ENCODE measurements around the gene PET100.

Gene PET100

DNA sequence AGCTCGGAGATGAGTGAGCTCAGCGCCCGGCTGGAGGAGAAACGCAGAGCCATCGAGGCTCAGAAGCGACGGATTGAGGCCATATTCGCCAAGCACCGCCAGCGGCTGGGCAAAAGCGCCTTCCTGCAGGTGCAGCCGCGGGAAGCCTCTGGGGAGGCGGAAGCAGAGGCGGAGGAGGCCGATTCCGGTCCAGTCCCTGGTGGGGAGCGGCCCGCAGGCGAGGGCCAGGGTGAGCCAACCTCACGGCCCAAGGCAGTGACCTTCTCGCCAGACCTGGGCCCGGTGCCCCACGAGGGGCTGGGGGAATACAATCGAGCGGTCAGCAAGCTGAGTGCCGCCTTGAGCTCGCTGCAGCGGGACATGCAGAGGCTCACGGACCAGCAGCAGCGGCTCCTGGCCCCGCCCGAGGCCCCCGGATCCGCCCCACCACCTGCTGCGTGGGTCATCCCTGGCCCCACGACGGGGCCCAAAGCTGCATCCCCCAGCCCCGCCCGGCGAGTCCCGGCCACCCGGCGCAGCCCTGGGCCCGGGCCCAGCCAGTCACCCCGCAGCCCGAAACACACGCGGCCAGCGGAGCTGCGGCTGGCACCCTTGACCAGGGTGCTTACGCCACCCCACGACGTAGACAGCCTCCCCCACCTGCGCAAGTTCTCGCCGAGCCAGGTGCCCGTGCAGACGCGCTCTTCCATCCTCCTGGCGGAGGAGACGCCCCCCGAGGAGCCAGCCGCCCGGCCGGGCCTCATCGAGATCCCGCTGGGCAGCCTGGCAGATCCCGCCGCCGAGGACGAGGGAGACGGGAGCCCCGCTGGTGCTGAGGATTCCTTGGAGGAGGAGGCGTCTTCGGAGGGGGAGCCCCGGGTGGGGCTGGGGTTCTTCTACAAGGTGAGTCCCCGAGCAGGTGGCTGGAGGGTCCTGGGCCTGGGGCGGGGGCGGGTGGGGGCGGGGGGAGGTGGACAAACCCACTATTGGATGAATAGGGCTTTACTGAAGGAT lies 17.0 kb upstream of the PET100 start:
- DNase-seq = no peak

DNA sequence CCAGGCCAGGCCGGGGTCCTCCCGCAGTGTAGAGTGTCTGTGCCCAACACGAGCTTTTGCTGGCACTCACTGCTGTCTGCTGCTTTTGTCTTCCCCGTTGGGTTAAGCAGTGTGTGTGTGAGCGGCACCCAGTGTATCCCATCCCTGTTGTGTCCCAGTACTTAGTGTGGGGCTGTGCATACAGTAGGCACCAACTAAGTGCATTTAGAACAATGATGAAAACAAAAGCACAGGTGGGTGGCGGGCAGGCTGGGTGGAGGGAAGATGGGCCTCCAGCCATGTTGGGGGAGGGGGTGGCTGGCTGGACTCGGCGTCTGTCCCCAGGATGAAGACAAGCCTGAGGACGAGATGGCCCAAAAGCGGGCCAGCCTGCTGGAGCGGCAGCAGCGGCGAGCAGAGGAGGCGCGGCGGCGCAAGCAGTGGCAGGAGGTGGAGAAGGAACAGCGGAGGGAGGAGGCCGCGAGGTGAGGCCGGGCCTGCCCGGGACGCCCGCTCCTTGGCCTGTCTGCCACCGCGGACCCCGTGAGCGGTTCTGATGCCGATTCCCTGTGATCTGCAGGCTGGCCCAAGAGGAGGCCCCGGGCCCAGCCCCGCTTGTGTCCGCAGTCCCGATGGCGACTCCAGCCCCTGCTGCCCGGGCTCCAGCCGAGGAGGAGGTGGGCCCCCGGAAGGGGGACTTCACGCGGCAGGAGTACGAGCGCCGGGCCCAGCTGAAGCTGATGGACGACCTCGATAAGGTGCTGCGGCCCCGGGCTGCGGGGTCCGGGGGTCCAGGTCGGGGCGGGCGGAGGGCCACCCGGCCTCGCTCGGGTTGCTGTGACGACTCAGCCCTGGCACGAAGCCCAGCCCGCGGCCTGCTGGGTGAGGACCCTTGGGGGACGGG lies 14.5 kb upstream of the PET100 start:
- DNase-seq = no peak

DNA sequence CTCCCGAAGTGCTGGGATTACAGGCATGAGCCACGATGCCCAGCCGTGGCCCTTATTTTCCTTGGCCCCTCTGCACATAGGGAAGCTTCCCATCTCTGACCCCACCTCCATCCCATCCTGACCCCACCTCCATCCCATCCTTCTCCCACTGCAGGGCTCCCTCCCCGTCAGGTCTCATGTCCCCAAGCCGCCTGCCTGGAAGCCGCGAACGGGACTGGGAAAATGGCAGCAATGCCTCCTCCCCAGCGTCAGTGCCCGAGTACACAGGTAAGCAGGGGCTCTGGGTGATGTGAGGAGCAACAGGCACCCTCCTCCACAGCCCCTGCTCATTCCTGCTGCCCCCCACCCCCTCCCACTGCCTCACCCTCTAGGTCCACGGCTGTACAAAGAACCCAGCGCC lies 12.4 kb upstream of the PET100 start:
- no peak for DNase-seq

DNA sequence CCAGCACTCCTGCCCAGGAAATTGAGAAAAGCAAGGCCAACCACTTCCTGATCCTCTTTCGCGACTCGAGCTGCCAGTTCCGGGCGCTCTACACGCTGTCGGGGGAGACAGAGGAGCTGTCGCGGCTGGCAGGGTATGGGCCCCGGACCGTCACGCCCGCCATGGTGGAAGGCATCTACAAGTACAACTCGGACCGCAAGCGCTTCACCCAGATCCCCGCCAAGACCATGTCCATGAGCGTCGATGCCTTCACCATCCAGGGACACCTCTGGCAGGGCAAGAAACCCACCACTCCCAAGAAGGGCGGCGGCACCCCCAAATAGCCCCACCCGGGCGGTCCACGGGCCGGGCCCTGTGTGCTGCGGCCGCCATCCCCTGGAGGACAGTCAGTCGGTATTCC lies 11.9 kb upstream of the PET100 start:
- DNase-seq = no peak

DNA sequence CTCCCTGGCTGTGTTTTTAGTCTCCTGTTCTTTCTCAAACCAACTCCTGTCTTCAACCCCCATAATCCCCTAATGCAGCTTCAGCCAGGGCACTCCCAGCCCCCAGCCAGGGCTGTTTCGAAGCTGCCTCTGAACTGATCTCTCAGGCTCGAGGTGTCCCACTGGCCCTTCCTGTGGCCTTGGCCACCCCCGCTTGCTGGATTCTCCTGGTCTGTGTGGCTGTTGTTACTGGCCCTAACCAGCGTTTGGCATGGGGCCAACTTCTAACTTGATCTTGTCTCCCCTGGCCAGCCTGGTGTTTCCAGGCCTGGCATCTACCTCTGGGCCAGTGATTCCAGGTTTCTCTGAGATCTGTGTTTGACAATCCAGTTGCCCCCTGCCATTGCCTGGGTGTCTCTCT lies 11.2 kb upstream of the PET100 start:
- no peak for DNase-seq

DNA sequence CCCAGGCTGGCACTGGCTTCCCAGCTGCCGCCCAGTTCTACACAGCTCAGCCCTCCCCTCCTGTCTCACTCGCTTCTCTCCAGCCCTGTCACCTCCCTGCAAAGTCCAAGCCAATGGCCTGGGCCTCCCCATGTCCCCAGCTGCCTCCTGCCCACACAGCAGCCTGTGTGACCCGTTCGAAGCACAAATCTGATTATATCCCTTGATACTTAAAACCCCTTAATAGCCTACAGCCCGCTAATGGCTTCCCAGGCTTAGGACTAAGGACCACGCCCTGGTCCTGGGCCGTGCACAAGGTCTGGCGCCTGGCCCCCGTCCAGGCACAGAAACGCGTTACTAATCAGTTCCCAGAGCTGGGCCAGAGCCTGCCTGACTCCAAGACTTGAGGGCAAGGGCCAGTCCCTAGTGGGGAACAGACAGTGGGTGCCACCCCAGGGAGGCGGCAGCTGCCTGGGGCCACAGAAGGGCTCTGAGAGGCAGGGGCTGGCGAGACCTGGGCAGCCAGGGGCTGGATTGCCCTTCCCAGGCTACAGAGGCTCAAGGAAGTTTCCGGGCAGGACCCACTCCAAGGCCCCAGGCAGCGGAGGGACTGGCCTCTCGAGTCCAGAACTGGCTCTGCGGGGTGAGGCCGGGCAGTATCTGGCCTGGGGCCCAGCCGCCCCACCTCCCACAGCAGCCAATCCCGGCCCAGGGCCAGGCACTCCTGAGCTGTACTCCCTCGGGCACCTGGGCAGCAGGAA lies 10.7 kb upstream of the PET100 start:
- DNase-seq = no peak

DNA sequence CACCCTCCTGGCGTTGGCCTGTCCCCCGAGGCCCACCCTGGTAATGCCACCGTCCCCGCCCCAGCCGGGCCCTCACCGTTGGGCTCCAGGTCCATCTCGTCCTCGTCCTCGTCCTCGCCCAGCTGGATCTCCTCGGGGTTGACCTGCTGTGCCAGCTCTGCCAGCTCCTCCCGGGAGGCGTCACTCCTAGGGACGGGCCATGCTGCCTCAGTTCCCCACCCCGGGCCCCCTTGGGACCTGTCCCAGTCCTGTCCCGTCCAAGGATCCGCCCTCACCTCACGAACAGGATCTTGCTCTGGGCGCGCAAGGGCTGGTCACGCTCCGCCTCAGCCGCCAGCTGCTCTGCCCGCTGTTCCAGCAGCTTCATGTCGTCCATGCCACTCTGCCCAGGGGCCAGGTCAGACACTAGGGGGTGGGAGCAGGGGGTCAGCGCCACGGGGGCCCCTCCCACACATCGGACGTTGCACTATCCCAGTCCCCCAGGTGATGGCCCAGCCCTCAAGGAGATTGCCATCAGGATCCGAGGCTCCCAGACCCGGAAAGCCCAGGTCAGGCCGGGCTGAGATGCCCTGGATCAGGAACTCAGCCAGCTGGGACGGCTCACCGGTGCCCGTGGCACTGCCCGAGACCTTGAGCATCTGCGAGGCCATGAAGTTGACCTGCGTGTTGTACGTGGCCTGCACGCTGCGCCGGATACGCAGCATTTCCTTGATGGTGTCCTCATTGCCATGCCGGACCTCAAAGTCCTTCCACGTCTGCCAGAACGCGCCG lies 9.7 kb upstream of the PET100 start:
- no peak for DNase-seq

DNA sequence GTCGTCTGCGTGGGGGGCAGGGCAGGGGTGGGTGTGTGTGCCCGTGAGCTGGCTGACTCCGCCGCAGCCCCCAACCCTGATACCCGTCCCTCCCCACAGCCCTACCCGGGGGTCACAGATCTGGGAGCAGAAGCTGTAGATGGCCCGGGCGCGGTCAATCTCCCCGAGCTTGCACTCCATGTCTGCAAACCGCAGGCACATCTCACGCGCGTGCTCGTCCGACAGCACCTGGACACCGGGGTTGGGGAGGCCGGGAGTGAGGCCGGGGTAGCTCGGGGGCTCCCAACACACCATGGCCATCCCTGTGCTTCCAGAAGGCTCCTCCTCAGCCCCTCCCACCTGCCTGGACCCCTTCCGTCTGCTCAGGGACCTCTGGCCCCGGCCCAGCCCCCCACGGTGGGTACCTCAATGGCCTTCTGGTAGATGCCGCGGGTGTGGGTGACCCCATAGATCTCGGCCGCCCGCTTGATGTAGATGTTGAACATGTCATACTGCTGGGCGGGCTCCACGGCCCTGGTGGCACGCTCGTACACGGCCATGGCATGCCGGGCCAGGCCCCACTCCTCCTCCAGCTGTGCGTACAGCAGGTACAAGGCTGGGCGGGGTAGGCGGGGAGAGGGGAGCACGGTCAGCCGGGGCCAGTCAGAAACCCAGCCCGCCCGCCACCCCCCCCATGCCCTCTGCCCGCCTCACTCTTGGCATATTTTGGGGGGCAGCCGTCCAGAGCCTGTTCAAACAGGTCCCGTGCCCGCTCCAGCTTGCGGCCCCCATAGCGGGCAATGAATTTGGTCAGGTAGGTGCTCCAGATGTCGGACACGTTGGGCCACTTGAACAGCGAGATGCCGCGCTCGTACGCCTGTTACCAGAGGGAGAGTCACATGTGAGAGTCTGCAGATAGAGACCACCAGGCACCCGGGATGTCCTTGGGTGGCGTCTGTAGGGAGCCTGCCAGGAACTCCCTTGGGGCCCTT lies 8.9 kb upstream of the PET100 start:
- DNase-seq = no peak

DNA sequence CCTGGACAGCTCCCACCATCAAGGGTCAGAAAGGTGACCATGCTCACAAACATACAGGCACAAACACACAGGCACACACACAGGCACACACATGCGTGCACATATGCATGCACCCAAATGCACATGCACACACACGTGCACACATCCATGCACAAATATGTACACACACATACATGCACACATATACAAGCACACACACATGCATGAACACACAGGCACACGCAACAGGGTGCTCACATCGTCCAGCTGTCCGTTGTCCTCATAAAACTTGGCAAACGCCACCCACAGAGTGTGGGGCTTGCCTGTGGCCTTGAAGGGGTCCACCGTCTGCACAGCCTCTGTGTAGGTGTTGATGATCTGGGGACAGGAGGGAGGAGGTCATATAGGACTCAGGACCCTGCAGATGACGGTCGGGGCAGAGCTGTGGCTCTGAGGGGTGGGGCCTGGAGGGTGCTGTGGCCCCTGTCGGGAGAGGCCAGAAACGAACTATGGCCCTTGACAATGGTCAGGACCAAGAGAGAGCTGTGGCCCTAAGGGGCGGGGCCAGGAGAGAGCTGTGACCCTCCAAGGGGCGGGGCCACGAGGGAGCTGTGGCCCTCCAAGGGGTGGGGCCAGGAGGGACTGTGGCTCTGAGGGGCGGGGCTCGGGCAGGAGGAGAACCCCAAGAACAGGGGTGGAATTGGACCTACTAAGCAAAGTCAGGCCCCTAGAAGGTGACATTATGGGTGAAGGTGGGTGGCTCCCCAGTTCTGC lies 6.5 kb upstream of the PET100 start:
- DNase-seq = no peak

DNA sequence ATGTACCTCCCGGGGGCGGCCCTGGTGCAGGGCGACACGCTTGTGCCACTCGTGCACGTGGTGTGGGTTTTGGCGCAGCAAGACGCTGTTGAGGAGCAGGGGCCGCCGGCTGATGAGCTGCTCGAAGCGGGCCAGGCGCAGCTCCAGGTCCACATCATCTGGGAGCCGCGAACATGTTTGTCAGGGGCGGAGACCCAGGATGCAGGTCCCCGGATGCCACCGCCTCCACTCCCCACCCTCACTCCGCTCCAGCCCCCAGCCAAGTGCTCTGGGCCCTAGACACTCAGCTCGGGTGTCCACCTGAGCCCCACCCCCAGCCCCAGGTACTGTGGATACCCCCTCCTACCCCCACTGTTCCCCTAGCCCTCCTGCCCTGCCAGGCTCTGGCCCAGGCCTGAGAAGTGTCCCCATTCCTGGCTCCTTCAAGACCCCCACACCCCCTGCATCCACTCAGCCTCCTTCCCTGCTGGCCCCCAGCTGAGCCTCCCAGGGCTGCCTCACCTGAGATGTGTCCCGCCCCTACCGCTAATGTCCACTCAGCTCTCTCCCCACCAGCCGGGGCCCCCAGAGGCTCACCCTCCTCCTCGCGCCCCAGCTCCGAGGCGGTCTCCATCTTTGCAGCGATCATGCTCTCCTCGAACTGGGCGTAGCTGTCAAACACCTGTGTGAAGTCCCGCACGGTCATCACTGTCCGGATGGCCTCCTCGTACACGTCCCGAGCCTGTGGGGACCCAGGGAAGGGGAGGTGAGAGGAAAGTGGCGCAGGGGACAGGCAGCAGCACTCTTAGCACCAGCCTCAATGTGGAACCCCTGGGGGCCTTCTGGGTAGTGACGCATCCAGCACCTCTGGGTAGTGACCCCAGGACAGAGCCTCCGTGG lies 5.6 kb upstream of the PET100 start:
- no peak for DNase-seq

DNA sequence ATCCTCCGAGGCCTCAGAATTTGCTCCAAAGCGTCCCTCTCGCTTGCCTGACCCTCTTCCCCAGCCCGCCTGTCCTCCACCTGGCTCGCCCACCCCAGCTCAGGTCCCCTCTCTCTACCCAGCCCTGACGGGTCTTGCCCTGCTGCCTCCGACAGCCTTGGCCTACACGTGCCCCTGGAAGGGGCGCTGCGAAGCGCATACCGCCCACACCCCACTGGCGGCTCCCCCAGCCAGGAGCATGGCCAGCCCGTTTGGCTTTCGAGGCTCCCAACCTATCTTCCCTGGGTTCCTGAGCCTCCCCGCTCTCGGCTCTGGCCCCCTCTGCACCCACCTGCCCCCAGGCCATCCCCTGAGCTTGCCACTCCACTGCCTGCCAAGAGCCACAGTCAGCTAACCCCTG lies 4.8 kb upstream of the PET100 start:
- DNase-seq = no peak

DNA sequence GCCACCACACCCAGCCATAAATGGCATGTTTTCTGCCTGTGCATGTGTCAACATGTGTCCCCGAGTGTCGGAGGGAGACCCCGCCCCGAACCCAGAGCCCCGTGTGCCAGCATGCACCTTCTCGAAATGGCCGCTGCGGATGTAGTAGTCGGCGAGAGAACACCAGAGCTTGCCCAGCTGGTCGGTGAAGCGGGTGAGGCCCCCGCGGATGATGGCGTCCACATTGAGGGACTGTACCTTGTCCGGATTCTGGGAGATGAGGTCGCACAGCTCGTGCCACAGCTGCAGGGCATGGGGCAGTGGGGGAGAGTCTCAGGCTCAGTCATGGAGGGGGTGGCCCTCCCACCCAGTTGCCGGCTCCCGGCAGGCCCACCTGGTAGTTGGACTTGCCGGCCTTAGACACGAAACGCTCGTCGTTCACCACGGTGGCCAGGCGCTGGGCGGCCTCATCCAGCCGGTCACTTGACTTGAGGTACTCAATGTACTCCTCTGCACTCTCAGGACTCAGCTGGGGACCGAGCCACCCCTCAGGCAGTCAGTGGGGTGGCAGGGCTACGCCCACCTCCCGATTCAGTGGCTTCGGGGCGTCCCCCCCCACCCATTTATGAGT lies 3.7 kb upstream of the PET100 start:
- no peak for DNase-seq

DNA sequence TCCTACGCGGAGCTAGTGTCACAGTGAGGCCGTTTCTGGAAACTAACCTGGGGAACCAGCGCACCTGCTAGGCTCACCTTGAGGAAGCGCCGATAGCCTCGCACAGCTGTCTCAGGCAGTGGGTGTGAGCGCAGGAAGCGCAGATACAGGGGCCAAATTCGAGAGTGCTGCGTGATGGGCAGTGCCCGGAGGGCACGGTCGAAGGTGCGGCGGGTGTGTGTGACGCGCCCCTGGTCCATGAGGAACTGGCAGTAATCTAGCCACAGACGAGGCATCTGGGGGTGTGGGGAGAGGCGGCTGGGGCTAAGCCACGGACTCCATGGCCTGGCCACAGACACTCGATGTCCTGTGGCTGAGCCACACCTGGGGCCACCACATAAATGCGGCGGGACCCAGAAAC lies 2.4 kb upstream of the PET100 start:
- no peak for DNase-seq

DNA sequence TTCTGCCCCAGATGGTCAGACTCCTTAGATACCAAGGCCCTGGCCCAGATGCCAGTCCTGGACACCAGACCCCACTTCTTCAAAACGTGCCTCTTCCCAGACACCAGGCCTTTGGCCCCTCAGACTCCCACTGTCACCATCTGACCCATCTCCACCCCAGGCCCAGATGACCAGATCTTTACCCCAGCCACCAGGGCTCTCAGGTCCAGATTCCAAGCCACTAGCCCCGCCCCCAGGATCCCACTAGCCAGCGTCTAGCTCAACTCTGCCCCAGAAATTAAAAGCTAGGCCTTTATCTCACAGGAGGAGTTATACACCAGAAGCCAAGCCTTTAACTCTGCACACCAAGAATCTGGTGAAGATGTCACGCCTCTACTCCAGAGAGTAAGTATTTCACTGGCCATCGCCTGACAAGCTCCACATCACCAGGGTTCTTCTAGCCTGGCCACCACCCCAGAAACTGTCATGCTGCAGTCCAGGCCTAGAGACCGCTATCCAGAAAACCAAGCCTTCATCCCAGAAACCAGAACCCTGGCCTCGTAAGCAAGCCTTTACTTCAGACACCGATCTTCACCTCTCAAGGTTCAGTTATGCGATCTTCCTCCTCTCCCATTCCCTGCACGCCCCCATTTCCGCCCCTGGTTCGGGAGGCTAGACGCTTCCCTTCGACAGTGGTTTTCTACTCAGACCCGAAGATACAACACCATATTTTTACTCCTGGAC lies 843 bp upstream of the PET100 start:
- no peak for DNase-seq

DNA sequence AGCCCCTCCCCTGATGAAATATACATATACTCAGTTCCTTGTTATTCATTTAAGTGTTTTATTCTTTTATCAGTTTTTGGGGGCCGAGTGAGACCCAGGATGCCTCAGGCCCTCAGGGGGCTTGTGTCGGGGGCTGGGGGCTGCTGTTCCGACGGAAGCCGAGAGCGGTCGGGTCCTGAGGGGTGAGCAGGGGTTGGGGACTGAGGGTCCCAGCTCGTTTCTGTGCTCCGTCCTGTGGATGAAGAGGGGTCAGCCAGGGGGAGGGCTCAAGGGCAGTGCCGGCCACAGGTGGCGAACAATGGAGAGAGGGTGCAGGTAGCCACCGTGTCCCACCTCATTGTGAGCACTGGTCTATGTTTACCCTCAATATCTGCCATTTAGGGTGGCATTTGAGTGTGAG lies 2.0 kb downstream of the PET100 start:
- no peak for DNase-seq

DNA sequence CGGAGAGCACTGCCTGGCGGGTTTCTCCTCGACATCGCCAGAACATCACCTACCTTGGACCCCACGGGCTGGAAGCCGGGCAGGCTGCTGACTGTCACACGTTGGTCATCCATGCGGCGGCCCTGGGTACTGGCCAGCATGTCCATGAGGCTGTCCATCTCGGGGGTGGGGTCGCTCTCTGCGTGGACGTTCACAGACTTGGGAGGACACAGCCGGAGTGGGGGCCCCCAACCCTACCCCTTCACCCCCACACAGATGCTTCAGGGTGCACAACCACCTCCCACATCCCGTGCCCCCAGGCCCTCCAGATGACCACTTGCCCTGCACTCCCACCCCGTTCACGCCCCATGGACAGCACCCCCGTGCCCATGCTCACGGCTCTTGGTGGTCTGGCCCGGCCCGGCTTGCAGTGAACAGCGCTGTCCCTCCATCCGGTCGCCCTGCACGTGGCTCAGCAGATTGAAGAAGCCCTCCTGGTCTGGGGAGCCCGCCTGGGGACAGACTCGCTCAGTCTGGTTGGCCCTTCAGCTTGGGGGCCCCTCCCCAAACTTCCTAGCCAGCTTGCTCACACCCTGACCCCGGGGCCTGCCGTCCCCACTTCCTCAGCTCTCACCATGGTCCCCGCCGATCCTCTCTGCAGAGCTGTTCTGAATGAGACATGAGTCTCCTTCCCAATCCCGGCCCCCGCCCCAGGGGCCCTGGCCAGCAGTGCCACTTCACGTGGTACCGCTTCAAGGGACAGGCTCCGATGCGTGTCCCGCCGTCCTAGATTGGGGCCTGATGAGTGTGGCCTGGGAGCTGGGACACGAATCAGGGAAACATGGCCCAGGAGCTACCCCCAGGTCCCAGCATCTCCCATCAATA lies 3.0 kb downstream of the PET100 start:
- DNase-seq = no peak

DNA sequence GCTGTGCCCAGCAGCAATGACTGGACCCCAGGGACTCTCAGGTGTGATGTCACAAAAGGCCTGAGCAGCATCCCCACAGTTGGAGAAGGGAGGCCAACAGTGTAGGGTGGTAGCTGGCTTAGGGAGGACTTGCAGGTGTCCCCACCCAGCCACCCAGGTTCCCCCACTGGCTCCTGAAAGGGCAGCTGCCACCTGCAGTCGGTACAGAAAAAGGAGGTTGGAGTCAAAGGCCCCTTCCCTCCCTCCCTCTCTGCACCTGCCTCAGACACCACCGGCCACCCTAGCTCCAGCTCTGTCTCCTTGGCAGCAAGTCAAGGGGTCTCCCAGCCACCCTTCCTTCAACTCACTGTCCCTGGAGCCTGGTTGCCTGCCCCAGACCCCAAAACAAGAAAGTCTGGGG lies 4.1 kb downstream of the PET100 start, which contains the start of gene PCP2:
Gene PCP2 (minus strand): TSS at position 22 of the 400 bp plus-strand sequence. CDS start 262 bp downstream, outside the sequence.
- no peak for DNase-seq

Measured in NCI-H748 treated with DMSO at 0.1 percent for 48 hours (cell line).